A673 (cell line): ENCODE results near the gene UMAD1.

ENCODE experiments used
- CTCF ChIP-seq: fragments of 300-800, 200-600 bp; sonication (generic); conservative IDR thresholded peaks from 2 replicates; pipeline ENCODE4 v1.5.1; 2017; ENCODE audit warnings: low read depth, mild to moderate bottlenecking, antibody characterized with exemption, low read length, moderate library complexity, mixed read lengths
- EZH2 ChIP-seq: fragments of 200-600 bp; sonication (generic); IDR thresholded peaks from 2 replicates; pipeline ENCODE4 v1.6.1; 2017; ENCODE audit warnings: borderline replicate concordance, low read depth, mild to moderate bottlenecking, mixed read lengths, antibody characterized with exemption, low read length; ENCODE audit not compliant: poor library complexity, severe bottlenecking

GRCh38 chr7:7682861-7683260 lies 42.3 kb downstream of the UMAD1 start:
- TF ChIP-seq EZH2 (no peak), CTCF (no peak)
